Tibial nerve (tissue), 4 donors: ENCODE results near the gene TRIM17. TPM values are rescaled to one million over a fixed set of nuclear protein-coding genes. Genes with fewer than 3 reads are reported as not detected.
"Not testable (repeated sequence)": the region's sequence is repeated elsewhere in the genome, so short reads cannot be mapped to it uniquely, and the experiment has no call there.

ENCODE experiments used
- DNase-seq, 2 donors: peaks; one replicate each; pipeline ENCODE4 v3.0.0-alpha.2; 2019; ENCODE audit warnings: low spot score in 2 of 2
- H3K27ac ChIP-seq, 4 donors: fragments of 200-600 bp; sonication (generic) in 3 of 4; one replicate each; pipeline ENCODE4 v1.5.1; 2017 to 2019; ENCODE audit warnings: mild to moderate bottlenecking in 1 of 4
- H3K27me3 ChIP-seq, 2 donors: fragments of 200-600 bp; sonication (generic) in 1 of 2; one replicate each; pipeline versions ENCODE4 v1.5.1 to v1.6.0; 2017 to 2019
- H3K36me3 ChIP-seq, 3 donors: fragments of 200-600 bp; sonication (generic); one replicate each; pipeline ENCODE4 v1.5.1; 2018 to 2019
- H3K4me1 ChIP-seq, 4 donors: fragments of 200-600 bp; sonication (generic) in 3 of 4; one replicate each; pipeline ENCODE4 v1.5.1; 2017 to 2019
- H3K4me3 ChIP-seq, 4 donors: fragments of 200-600 bp; sonication (generic) in 3 of 4; one replicate each; pipeline ENCODE4 v1.5.1; 2017 to 2019; ENCODE audit warnings: mild to moderate bottlenecking in 1 of 4, moderate library complexity in 1 of 4
- H3K9me3 ChIP-seq, 4 donors: fragments of 200-600 bp; sonication (generic) in 3 of 4; one replicate each; pipeline ENCODE4 v1.5.1; 2017 to 2019
- CTCF ChIP-seq, 5 experiments: fragments of 200-600 bp in 3 of 5; fragments of 450-650 bp in 2 of 5; sonication (generic) in 3 of 5; IDR thresholded peaks; one replicate each; pipeline ENCODE4 v1.5.1; 2016 to 2019; ENCODE audit warnings: antibody characterized with exemption in 5 of 5, mild to moderate bottlenecking in 3 of 5, moderate library complexity in 2 of 5
- EP300 ChIP-seq, 2 donors: sonication (generic); formaldehyde crosslinking; IDR thresholded peaks; one replicate each; pipeline ENCODE4 v1.6.1; 2017; ENCODE audit warnings: antibody characterized with exemption in 2 of 2, mild to moderate bottlenecking in 1 of 2
- POLR2A ChIP-seq, 2 donors: fragments of 450-650 bp; IDR thresholded peaks; one replicate each; pipeline ENCODE4 v1.6.1; 2017; ENCODE audit warnings: antibody characterized with exemption in 2 of 2, mild to moderate bottlenecking in 2 of 2, moderate library complexity in 2 of 2
- WGBS, 2 donors: methylation state at CpG; one replicate each; pipeline ENCODE4 v1.1.5; 2018; 5-methylcytosine and 5-hydroxymethylcytosine counted together
- total RNA-seq, 4 donors: library from RNA; depleted of rRNA; stranded (reverse); fragments of >200 nt; gene quantifications; one replicate each; pipeline ENCODE4 v1.1.0, GENCODE V29; 2016

Gene TRIM17
- total RNA-seq, 4 donors from 2014 or later, result 0.63 to 4.2 (median 1.4) TPM; not detected in 1

- Histone ChIP-seq H3K4me3 (no peak overlapping the region), H3K9me3 (no peaks in the 10 kb centered on the region), H3K27me3 (peaks cover 0 to 96% of the 10 kb centered on the region in 2 donors), H3K36me3 (no peaks in the 10 kb centered on the region), H3K27ac (no peak overlapping the region), H3K4me1 (peaks cover 0 to 11% (median 7%) of the 10 kb centered on the region in 4 donors)
- DNase-seq, result no peak
- TF ChIP-seq POLR2A (IDR thresholded peaks at IDR 0.05) (no peak), CTCF (IDR thresholded peaks at IDR 0.05) (no peak)
Measured at GRCh38 chr1:228443395-228443794, 26.7 kb upstream of the TRIM17 start.

- 80 to 85% methylated on average over 9 of the region's 9 CpGs for WGBS, 2 donors
- H3K9me3 ChIP-seq, result no peaks in the 10 kb centered on the region
- no peak for TF ChIP-seq EP300 (IDR thresholded peaks at IDR 0.05)
- TF ChIP-seq POLR2A (IDR thresholded peaks at IDR 0.05), result no peak
- TF ChIP-seq CTCF (IDR thresholded peaks at IDR 0.05), result no peak
- no peak overlapping the region for H3K4me3 ChIP-seq
- no peaks in the 10 kb centered on the region for H3K36me3 ChIP-seq
- DNase-seq, result no peak
- H3K4me1 ChIP-seq, result peaks cover 0 to 6% (median 5%) of the 10 kb centered on the region in 4 donors
- no peak overlapping the region for H3K27ac ChIP-seq
- peaks cover 0 to 87% of the 10 kb centered on the region in 2 donors for H3K27me3 ChIP-seq
Measured at GRCh38 chr1:228440761-228441500, 24.3 kb upstream of the TRIM17 start.

- 57 to 63% methylated on average over 1 of the region's 1 CpG for WGBS, 2 donors
- no peaks in the 10 kb centered on the region for H3K36me3 ChIP-seq
- no peak overlapping the region for H3K27ac ChIP-seq
- no peak for DNase-seq
- H3K27me3 ChIP-seq, result peaks cover 0 to 79% of the 10 kb centered on the region in 2 donors
- H3K4me3 ChIP-seq, result no peak overlapping the region
- no peaks in the 10 kb centered on the region for H3K4me1 ChIP-seq
- TF ChIP-seq POLR2A (IDR thresholded peaks at IDR 0.05), result no peak
- TF ChIP-seq CTCF (IDR thresholded peaks at IDR 0.05), result no peak
- no peak for TF ChIP-seq EP300 (IDR thresholded peaks at IDR 0.05)
- H3K9me3 ChIP-seq, result no peaks in the 10 kb centered on the region
Measured at GRCh38 chr1:228438266-228438665, 21.6 kb upstream of the TRIM17 start.

DNA sequence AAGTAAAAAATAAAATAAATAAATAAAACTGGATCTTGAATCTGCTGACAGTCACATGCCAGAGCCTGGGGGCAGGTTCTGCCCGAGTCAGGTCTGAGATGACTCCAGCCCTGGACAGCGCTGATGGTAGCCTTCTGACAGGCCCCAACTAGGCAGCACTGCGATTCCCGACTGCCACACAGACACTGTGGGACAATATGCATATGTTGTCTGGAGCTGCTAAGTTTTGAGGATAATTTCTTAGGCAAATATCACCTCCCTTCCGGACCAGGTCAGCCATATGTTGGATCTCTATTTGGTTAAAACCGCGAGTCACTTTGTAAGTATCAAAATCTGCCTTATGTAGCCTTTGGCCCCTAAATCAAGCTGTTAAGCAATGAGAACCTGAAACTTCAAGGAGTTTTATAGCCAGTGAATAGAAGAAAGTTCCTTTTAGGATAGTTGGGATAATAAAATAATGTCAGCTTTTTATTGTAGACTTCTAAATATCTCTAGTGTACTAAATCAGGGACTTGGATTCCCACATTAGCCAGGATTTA is 20.8 kb upstream of the TRIM17 start:
- Histone ChIP-seq H3K4me1 (no peaks in the 10 kb centered on the region), H3K4me3 (no peak overlapping the region), H3K36me3 (no peaks in the 10 kb centered on the region), H3K27ac (no peak overlapping the region), H3K9me3 (no peaks in the 10 kb centered on the region), H3K27me3 (peaks cover 0 to 72% of the 10 kb centered on the region in 2 donors)
- TF ChIP-seq POLR2A (IDR thresholded peaks at IDR 0.05), result no peak
- TF ChIP-seq EP300 (IDR thresholded peaks at IDR 0.05), result no peak
- TF ChIP-seq CTCF (IDR thresholded peaks at IDR 0.05), result no peak
- DNase-seq, result no peak
- WGBS, 2 donors, result 73 to 80% methylated on average over 7 of the region's 7 CpGs

DNA sequence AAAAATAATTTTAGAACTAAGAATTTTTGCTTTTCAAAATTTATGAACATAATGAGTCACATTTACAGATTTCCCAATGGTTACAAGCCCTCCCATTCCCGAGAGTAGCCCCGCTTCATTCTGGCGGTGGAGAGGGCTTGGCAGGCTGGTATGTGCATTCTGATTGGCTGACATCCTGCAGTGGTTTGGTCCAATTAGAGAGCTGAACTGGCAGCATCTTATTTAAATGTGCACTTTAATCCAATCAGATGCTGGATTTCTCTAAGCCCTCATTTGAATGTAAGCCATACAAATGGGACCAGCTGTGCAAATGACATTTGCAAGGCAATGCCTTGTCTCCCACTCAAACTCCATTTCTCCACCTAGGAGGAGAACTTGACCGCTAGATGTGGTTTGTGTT is 18.0 kb upstream of the TRIM17 start:
- no peaks in the 10 kb centered on the region for H3K4me1 ChIP-seq
- H3K9me3 ChIP-seq, result no peaks in the 10 kb centered on the region
- no peak overlapping the region for H3K4me3 ChIP-seq
- no peak for TF ChIP-seq CTCF (IDR thresholded peaks at IDR 0.05)
- no peak for TF ChIP-seq POLR2A (IDR thresholded peaks at IDR 0.05)
- TF ChIP-seq EP300 (IDR thresholded peaks at IDR 0.05), result no peak
- H3K27ac ChIP-seq, result no peak overlapping the region
- H3K27me3 ChIP-seq, result peaks cover 0 to 58% of the 10 kb centered on the region in 2 donors
- no peaks in the 10 kb centered on the region for H3K36me3 ChIP-seq
- WGBS, 2 donors, result 79 to 80% methylated on average over 4 of the region's 4 CpGs
- no peak for DNase-seq

GRCh38 chr1:228433337-228434053 is 16.8 kb upstream of the TRIM17 start:
- WGBS, 2 donors, result 70 to 71% methylated on average over 7 of the region's 7 CpGs
- not testable (repeated sequence) for H3K4me3 ChIP-seq, H3K27ac ChIP-seq, DNase-seq, H3K9me3 ChIP-seq, H3K4me1 ChIP-seq, H3K36me3 ChIP-seq
- peaks cover 0 to 52% of the 10 kb centered on the region in 2 donors for H3K27me3 ChIP-seq
